Activated T-cell treated with anti-CD3 and anti-CD28 coated beads, Interleukin-2, amount 50 U/mL, for 72 hours (primary cell): ENCODE measurements around the gene EBF3. TPM values are rescaled to one million over a fixed set of nuclear protein-coding genes. Genes with fewer than 3 reads are reported as not detected.

Experiments
- ATAC-seq, 2 donors: fragments of 150-1000 bp; cut with Tn5 transposase; replicated peaks in 1 of 2; 2 replicates each; pipeline ENCODE4 v1.10.0; 2021; ENCODE audit warnings: moderate library complexity in 2 of 2, mild to moderate bottlenecking in 1 of 2
- DNase-seq, 2 donors: peaks; one replicate each; pipeline ENCODE4 v3.0.0; 2021 to 2022; ENCODE audit warnings: mixed read lengths in 1 of 2
- H3K27ac Mint-ChIP-seq: one replicate; pipeline ENCODE4 v1.8.0; 2022; ENCODE audit warnings: mild to moderate bottlenecking, moderate library complexity, mixed read lengths
- H3K27me3 Mint-ChIP-seq: one replicate; pipeline ENCODE4 v1.8.0; 2022; ENCODE audit warnings: low read depth, mixed read lengths
- H3K36me3 Mint-ChIP-seq, 2 donors: one replicate each; pipeline ENCODE4 v1.8.0; 2022; ENCODE audit warnings: mixed read lengths in 2 of 2, mild to moderate bottlenecking in 1 of 2; ENCODE audit not compliant: insufficient read depth in 2 of 2
- H3K4me1 Mint-ChIP-seq: one replicate; pipeline ENCODE4 v1.8.0; 2022; ENCODE audit warnings: low read depth, mixed read lengths
- H3K4me3 Mint-ChIP-seq, 2 donors: one replicate each; pipeline ENCODE4 v1.8.0; 2022; ENCODE audit warnings: mild to moderate bottlenecking in 2 of 2, mixed read lengths in 2 of 2, moderate library complexity in 2 of 2
- H3K9me3 Mint-ChIP-seq, 2 donors: one replicate each; pipeline ENCODE4 v1.8.0; 2022; ENCODE audit warnings: mixed read lengths in 2 of 2
- total RNA-seq, 2 donors: library from RNA; stranded (reverse); gene quantifications; one replicate each; pipeline ENCODE4 v1.2.3, GENCODE V29; 2022

EBF3 gene
- total RNA-seq, 2 donors from 2014 or later = not detected

DNA sequence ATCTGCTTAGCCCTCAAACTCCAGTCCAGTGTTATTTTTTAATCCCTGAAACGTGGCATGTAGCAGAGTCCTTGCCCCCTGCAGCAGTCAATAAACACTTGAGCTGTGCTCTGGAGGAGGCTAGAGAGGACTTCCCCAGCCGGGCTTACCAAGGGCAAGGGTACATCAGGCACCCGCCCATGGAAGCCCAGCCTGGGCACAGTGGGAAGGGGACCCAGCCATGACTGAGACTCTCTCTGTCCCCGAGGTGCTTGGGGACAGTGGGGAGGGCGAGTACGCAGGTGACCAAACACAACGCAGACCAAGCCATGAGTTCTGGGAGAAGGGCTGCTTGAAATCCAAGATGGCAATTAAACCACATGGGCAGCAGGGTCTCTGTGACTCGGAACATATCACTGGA is 45.2 kb downstream of the EBF3 start:
- no peak for DNase-seq
- H3K4me1 Mint-ChIP-seq = no peaks in the 10 kb centered on the region
- no peak overlapping the region for H3K27ac Mint-ChIP-seq
- no peak for ATAC-seq
- H3K36me3 Mint-ChIP-seq = no peaks in the 10 kb centered on the region
- H3K4me3 Mint-ChIP-seq = no peak overlapping the region
- H3K27me3 Mint-ChIP-seq = no peaks in the 10 kb centered on the region
- no peaks in the 10 kb centered on the region for H3K9me3 Mint-ChIP-seq

DNA sequence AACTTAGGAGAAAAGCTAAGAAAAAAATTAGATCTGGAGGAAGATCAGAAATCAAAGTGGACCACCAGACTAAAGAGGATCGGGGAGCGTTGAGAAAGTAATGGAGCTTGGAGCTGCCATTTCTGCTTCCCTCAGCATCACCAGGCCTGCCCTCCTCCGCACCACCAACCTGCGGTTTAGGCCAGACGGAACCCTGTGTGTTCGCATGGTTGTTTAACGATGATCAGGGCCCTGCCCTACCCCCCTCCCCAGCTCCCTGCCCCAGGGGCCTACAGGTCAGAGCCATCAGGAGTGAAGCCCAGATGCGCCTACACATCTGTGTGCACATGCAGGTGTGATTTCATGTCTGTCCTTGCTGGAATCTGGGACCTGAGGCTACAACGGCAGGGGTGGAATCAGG is 45.7 kb downstream of the EBF3 start:
- no peaks in the 10 kb centered on the region for H3K27me3 Mint-ChIP-seq

DNA sequence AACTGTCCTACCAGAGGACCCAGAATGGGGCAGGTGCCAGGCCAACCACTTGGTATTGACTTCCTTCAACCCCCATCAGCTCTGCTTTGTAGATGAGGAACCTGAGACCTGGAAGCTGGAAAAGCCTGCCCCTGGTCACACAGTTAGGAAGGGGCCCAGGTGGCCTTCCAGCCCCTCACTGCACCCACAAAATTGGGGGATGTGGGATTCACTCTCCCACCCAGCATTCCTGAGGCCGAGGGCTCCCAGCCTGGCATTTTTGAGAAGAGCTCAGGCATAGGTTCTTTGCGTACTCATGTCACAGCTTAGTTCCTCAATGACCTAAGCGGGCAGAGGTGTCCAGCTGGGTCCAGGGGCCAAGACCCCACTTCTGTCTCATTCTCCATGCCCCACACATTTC is 46.1 kb downstream of the EBF3 start:
- DNase-seq = no peak

More for the DNA sequence above, 45.7 kb downstream of the EBF3 start:
- no peak for ATAC-seq
- DNase-seq = no peak
- H3K36me3 Mint-ChIP-seq = no peaks in the 10 kb centered on the region
- H3K4me1 Mint-ChIP-seq = no peaks in the 10 kb centered on the region
- no peaks in the 10 kb centered on the region for H3K9me3 Mint-ChIP-seq
- H3K4me3 Mint-ChIP-seq = no peak overlapping the region
- no peak overlapping the region for H3K27ac Mint-ChIP-seq

DNA sequence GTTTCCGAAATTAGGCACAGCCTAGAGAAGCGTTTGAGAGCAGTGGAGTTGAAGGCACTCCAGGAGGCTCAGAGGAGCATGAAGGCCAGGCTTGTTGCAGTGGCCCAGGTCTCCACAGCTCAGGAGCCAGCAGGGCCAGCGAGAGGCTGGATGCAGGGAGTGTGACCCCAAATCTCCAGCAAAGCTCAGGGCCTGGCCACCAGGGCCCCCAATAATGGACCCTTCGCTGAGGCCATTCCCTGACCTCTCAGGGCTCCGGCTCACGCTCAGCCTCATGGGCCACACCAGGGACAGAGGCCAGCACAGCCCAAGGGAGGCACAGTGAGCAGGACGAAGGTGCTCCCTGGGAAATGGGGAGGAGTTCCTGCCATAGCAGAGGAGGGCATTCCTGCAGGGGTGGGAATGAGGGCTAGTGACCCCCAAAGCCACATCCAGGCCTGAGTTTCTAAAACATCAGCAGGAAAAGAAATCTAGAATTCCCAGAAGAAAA is 47.5 kb downstream of the EBF3 start:
- H3K27me3 Mint-ChIP-seq = no peaks in the 10 kb centered on the region
- no peak overlapping the region for H3K27ac Mint-ChIP-seq
- H3K4me3 Mint-ChIP-seq = no peak overlapping the region
- no peaks in the 10 kb centered on the region for H3K4me1 Mint-ChIP-seq
- no peak for ATAC-seq
- no peak for DNase-seq
- no peaks in the 10 kb centered on the region for H3K36me3 Mint-ChIP-seq
- no peaks in the 10 kb centered on the region for H3K9me3 Mint-ChIP-seq

More for the DNA sequence above, 46.1 kb downstream of the EBF3 start:
- H3K27me3 Mint-ChIP-seq = no peaks in the 10 kb centered on the region
- H3K4me1 Mint-ChIP-seq = no peaks in the 10 kb centered on the region
- no peak overlapping the region for H3K4me3 Mint-ChIP-seq
- no peak for ATAC-seq
- no peaks in the 10 kb centered on the region for H3K36me3 Mint-ChIP-seq
- no peak overlapping the region for H3K27ac Mint-ChIP-seq
- no peaks in the 10 kb centered on the region for H3K9me3 Mint-ChIP-seq

DNA sequence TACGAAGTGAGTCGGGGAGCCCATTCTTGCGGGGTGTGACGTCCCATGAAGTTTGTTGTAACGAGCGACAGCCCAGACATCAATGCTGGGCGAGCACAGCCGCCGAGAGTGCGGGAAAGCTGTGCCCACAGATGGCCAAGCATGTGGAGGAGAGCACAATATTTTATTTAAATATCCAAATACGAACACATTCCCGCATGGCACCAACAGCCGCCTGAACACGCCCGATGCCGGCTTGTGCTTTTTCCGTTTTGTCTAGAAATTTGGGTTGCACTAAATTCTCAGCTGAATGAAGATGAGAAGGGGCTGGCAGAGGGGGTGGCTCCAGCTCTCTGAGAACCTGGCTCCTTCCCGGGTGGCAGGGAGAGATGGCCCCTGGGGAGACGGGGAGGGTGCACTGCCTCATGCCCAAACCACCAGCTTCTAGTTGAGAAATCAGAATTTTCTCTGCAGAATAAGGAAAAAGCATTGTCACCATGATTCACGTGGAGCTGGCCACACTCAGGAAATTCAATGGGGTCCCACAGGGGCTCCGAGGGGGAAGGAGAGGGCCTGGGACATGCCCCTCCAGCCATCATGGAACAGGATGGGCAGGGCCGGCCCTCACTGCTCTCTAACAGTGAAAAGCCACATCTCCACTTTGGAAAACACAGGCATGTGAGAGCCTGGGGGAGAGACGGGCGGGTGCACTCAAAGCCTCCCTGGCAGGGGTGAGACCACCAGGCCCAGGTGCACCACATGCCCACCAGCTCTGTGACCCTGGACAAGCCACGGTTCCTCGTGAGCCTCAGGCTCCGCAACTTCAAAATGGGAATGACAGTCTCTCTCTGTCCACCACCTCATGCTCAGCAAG is 48.3 kb downstream of the EBF3 start:
- no peaks in the 10 kb centered on the region for H3K36me3 Mint-ChIP-seq
- H3K27ac Mint-ChIP-seq = no peak overlapping the region
- DNase-seq = no peak
- H3K27me3 Mint-ChIP-seq = no peaks in the 10 kb centered on the region
- no peak for ATAC-seq
- no peak overlapping the region for H3K4me3 Mint-ChIP-seq
- no peaks in the 10 kb centered on the region for H3K9me3 Mint-ChIP-seq
- no peaks in the 10 kb centered on the region for H3K4me1 Mint-ChIP-seq

DNA sequence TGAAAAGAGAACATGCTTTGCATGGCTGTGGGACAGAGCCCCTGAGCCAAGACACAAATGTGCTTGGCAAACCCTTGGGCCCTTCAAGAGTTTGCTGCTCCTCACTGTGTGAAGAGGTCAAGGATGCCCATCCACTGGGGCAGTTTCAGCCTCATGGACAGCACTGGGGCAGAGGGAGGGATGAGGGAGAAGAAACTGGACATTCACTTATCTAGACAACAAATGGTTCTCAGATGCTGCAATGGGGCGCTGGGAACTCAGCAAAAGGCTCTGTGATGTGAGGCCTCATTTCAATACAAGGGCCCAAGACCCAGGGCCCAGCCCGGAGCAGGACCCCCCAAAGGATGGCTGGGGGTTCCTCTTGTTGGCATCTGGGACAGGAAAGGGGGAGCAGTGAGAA is 49.1 kb downstream of the EBF3 start:
- no peak overlapping the region for H3K27ac Mint-ChIP-seq
- no peaks in the 10 kb centered on the region for H3K27me3 Mint-ChIP-seq
- H3K4me1 Mint-ChIP-seq = no peaks in the 10 kb centered on the region
- no peak overlapping the region for H3K4me3 Mint-ChIP-seq
- no peaks in the 10 kb centered on the region for H3K9me3 Mint-ChIP-seq
- DNase-seq (no peak), ATAC-seq (no peak)
- no peaks in the 10 kb centered on the region for H3K36me3 Mint-ChIP-seq

DNA sequence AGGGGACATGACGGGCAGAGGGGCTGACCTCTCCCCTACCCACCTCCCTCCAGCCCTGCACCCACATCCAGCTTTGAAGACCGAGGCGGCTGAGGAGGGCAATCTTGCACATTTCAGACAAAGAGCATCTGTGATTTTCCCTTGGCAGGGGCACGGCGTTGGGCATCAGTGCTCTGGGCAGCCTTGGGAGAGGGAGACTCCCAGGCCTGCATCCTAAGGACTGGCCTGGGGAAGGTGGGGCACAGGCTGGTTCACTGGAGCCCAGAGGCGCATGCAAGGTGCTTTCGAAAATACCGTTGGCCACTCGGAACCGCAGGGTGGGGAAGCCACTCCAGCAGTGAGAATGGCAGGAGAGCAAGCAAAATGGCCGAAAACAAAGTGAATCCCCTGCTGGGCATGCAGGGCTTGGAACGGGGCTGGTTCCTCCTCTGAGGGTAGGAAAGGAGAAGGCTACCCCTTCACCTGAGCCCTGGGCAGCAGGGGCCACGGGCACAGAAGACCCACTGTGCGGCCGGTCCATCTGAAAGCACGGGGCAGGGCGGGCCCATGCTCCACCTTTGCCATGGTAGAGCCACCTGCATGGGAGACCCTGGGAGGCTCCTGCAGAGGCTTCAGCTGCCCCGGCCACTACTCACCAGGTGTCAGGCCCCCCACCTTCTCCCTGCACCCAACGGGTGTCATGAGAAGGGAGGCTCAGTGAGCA is 49.8 kb downstream of the EBF3 start:
- H3K4me1 Mint-ChIP-seq = no peaks in the 10 kb centered on the region
- no peak for ATAC-seq
- no peaks in the 10 kb centered on the region for H3K9me3 Mint-ChIP-seq
- no peak overlapping the region for H3K27ac Mint-ChIP-seq
- H3K27me3 Mint-ChIP-seq = no peaks in the 10 kb centered on the region
- H3K36me3 Mint-ChIP-seq = no peaks in the 10 kb centered on the region
- H3K4me3 Mint-ChIP-seq = no peak overlapping the region
- no peak for DNase-seq

DNA sequence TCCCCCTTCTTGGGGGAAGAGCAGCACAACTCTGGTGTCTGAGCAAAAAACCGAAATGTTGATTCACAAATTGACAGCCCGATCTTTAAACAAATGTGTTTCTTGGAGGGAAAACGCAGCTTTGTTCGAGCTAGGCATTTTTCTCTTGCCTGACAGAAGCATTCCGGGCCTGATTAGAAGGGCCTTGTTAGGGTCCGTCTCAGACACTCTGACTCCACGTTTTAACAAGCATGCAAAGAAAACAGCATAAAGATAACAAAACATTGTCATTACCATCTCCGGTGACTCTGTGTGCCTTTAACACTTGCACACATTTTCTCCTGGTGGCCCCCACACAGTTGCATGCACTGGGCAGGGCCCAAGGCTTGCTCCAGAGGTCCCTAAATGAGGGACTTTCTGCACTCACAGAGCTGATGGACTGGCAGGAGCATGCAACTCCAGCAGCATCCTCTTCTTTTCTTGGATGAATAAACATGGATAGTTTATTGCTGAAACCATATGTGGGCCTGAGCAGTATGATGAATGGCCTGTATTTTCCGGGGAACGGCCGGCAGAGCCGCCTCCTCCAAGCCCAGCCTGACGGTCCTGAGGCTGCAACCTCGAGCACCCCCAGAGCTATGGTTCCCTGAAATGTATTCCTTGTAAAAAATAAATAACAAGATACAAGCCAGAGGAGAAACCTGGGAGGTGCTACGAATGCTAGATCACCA is 50.9 kb downstream of the EBF3 start:
- ATAC-seq = no peak
- no peaks in the 10 kb centered on the region for H3K36me3 Mint-ChIP-seq
- no peaks in the 10 kb centered on the region for H3K4me1 Mint-ChIP-seq
- H3K27me3 Mint-ChIP-seq = no peaks in the 10 kb centered on the region
- H3K27ac Mint-ChIP-seq = no peak overlapping the region
- H3K9me3 Mint-ChIP-seq = no peaks in the 10 kb centered on the region
- DNase-seq = no peak
- H3K4me3 Mint-ChIP-seq = no peak overlapping the region

DNA sequence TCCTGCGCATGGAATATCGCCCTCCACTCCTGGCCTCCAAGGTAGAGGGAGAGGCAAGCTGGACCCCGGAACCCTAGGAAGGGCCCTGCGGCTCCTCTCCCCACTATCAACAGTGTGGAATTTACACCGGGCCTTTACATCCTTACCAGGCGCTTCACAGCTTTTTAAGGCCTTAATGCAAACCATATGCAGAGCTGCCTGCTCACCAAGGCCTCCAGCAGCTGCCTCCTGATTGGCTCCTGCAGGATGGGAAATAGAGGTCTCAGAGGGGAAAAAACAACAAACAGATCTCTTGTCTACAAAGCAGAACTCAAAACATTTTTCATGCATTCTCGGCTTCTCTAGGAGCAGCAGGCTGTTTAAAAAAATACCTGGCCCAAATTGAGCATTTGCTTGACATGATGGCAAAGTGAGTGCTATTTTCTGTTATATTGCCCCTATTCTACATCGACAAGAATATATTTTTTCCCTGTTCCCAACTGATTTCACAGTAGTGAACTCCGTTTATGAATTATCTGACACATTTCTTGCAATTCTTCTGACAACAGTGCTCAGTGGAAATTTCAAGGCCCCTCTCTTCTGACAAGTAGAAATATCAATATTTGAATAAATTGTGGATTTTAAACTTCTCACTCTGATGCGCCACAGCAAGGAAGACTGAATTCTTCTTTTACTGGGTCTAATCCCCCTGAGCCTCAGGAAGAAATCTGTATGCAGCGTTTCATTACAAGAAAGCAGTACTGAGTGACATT is 51.7 kb downstream of the EBF3 start:
- H3K36me3 Mint-ChIP-seq = no peaks in the 10 kb centered on the region
- H3K4me3 Mint-ChIP-seq = no peak overlapping the region
- ATAC-seq (no peak), DNase-seq (no peak)
- H3K9me3 Mint-ChIP-seq = no peaks in the 10 kb centered on the region
- no peaks in the 10 kb centered on the region for H3K4me1 Mint-ChIP-seq
- no peaks in the 10 kb centered on the region for H3K27me3 Mint-ChIP-seq
- no peak overlapping the region for H3K27ac Mint-ChIP-seq

DNA sequence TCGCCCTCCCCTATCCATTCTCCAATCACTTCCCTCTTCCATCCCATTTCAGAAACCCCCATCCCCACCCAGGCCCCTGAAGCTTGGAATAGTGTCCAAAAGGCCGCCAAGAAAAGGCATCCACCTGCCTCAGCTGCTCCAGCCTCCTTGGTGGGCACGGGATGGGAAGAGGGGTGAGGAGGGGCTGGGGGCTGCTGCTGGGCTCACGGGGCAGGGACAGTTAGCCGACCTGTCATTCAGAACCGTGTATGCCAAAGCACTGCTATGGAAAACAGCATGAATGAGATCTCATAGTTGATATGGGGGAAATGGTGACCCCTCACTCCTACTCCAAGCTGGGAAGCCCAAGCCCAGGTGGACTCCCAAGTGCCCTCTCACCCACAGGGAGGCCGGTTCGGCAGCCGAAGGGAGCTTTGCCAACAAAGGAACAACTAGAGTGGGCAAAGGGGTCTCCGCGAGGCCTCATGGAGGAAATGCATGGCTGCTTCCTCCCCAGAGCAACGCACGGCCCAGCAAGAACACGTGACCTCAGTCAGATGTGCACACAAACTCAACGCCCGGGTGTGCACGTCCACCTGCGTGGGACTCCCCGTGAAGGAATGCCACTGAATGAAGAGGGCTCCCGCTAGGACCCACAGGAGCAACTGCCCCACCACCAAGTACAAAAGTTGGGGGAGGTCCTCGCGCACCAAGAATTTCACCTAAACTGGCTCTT is 52.5 kb downstream of the EBF3 start:
- Mint-ChIP-seq H3K4me1 (no peaks in the 10 kb centered on the region), H3K4me3 (no peak overlapping the region), H3K27ac (no peak overlapping the region), H3K9me3 (no peaks in the 10 kb centered on the region), H3K36me3 (no peaks in the 10 kb centered on the region), H3K27me3 (no peaks in the 10 kb centered on the region)
- ATAC-seq (no peak), DNase-seq (no peak)

DNA sequence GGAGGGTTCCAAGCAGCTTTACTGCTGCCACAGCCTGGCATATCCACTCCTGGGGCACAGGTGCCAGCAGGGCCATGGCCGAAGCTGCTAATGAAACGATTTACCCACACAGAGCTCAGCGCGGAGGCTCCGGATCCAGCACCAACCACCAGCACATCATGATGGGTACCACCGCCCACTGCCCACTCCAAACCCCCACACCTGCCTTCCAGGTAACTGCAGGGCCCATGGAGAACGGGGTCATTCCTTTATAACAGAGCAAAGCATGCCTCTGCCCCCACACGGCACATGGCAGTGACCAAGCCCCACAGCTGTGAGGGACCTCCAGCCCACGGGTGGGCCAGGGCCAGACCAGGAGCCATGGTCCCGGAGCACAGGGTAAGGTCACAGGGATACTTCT is 53.2 kb downstream of the EBF3 start:
- no peak for ATAC-seq
- no peak for DNase-seq
- no peaks in the 10 kb centered on the region for H3K36me3 Mint-ChIP-seq
- H3K27me3 Mint-ChIP-seq = no peaks in the 10 kb centered on the region
- H3K27ac Mint-ChIP-seq = no peak overlapping the region
- H3K4me1 Mint-ChIP-seq = no peaks in the 10 kb centered on the region
- H3K4me3 Mint-ChIP-seq = no peak overlapping the region
- no peaks in the 10 kb centered on the region for H3K9me3 Mint-ChIP-seq

DNA sequence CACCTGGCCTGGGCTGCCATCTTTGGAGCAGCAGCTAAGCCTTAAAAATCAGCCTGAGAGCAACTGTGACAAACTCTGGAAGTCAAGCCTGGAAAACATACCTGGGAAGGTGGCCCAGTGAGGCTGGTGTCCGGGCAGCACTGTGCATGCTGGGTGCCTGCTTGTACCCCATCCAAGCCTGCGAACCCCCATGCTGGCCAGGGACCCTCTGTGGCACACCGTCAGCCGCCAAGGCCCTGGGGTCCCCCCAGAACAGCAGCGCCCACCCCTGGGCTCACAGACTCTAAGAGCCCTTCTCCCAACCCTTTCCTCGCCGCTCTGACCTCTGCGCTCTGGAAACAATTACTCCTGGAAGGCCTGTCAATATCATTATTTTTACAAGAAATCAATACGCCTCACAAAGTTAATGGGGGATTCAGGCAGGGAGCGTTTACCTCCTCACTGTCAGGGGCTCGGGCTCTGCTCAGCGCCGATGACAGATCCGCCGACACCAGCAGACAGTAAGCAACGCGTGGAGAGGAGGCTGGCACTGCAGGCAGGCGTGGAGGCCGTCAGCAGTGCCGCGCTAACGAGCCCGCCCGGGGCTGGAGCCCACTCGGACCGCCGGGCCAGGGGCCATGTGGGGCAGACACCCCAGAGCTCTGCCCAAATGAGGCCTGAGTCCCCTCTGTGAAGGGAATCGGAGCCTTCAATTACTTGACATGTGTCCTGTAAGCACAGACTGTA is 54.4 kb downstream of the EBF3 start:
- ATAC-seq (no peak), DNase-seq (no peak)
- Mint-ChIP-seq H3K27me3 (no peaks in the 10 kb centered on the region), H3K4me1 (no peaks in the 10 kb centered on the region), H3K9me3 (no peaks in the 10 kb centered on the region), H3K27ac (no peak overlapping the region), H3K36me3 (no peaks in the 10 kb centered on the region), H3K4me3 (no peak overlapping the region)
